CD14-positive monocyte (primary cell): ENCODE data around the gene FOXP1. TPM values are rescaled to one million over a fixed set of nuclear protein-coding genes. Genes with fewer than 3 reads are reported as not detected.
A peak's percentile ranks its signal among the peaks of the same experiment; 100 is the strongest.

Experiments used
- DNase-seq, 3 donors: peaks; one replicate each; pipeline ENCODE4 v3.0.0-alpha.2; 2011 to 2022
- H2AFZ ChIP-seq: 2 replicates; pipeline ENCODE4 v1.6.0; 2012; ENCODE audit warnings: mild to moderate bottlenecking, low read depth, low read length, inconsistent platforms; ENCODE audit not compliant: insufficient read depth, poor library complexity, severe bottlenecking
- H3K27ac ChIP-seq, 2 donors: 1 replicate in 1 of 2; 2 replicates in 1 of 2; pipeline ENCODE4 v1.5.1; 2012 to 2013; ENCODE audit warnings: low read length in 2 of 2, control low read depth in 1 of 2, inconsistent platforms in 1 of 2, low read depth in 1 of 2, mild to moderate bottlenecking in 1 of 2
- H3K27me3 ChIP-seq, 2 donors: one replicate each; pipeline versions ENCODE4 v1.6.0 to v1.6.1; 2011 to 2013; ENCODE audit warnings: low read length in 2 of 2; ENCODE audit not compliant: control insufficient read depth in 2 of 2, insufficient read depth in 2 of 2
- H3K36me3 ChIP-seq, 2 donors: replicated peaks in 1 of 2; 1 replicate in 1 of 2; 2 replicates in 1 of 2; pipeline versions ENCODE4 v1.5.1 to v1.6.1; 2012 to 2013; ENCODE audit warnings: low read length in 2 of 2, control low read depth in 1 of 2, inconsistent platforms in 1 of 2, mild to moderate bottlenecking in 1 of 2; ENCODE audit not compliant: insufficient read depth in 2 of 2, control insufficient read depth in 1 of 2
- H3K4me1 ChIP-seq, 2 donors: 1 replicate in 1 of 2; 2 replicates in 1 of 2; pipeline versions ENCODE4 v1.5.1 to v1.6.1; 2012 to 2013; ENCODE audit warnings: low read length in 2 of 2, control low read depth in 1 of 2, inconsistent platforms in 1 of 2, mild to moderate bottlenecking in 1 of 2, moderate library complexity in 1 of 2; ENCODE audit not compliant: insufficient read depth in 2 of 2, control insufficient read depth in 1 of 2
- H3K4me2 ChIP-seq: replicated peaks from 2 replicates; pipeline ENCODE3; 2012; ENCODE audit warnings: low read length, moderate library complexity, mild to moderate bottlenecking; ENCODE audit not compliant: poor library complexity, severe bottlenecking; ENCODE audit errors: extremely low read depth
- H3K4me3 ChIP-seq, 3 experiments: fragments of 200-600 bp in 1 of 3; sonication (generic) in 1 of 3; replicated peaks in 1 of 3; 1 replicate in 2 of 3; 2 replicates in 1 of 3; pipeline ENCODE4 v1.5.1; 2011 to 2013; ENCODE audit warnings: low read length in 3 of 3, mild to moderate bottlenecking in 3 of 3, control low read depth in 2 of 3, low read depth in 2 of 3, inconsistent platforms in 1 of 3, moderate library complexity in 1 of 3
- H3K79me2 ChIP-seq: 2 replicates; pipeline ENCODE4 v1.6.0; 2012; ENCODE audit warnings: mild to moderate bottlenecking, control low read depth, inconsistent platforms, low read length, moderate library complexity; ENCODE audit not compliant: insufficient read depth
- H3K9ac ChIP-seq: 2 replicates; pipeline ENCODE4 v1.6.0; 2017; ENCODE audit warnings: low read length, mild to moderate bottlenecking; ENCODE audit not compliant: insufficient read depth, poor library complexity, severe bottlenecking
- H3K9me3 ChIP-seq, 2 donors: replicated peaks in 1 of 2; 1 replicate in 1 of 2; 2 replicates in 1 of 2; pipeline versions ENCODE4 v1.5.1 to v1.6.1; 2012 to 2013; ENCODE audit warnings: low read length in 2 of 2, control low read depth in 1 of 2; ENCODE audit not compliant: control insufficient read depth in 1 of 2, insufficient read depth in 1 of 2
- H4K20me1 ChIP-seq: 2 replicates; pipeline ENCODE4 v1.6.0; 2012; ENCODE audit warnings: mild to moderate bottlenecking, low read length, control low read depth, moderate library complexity; ENCODE audit not compliant: insufficient read depth
- H3K27ac Mint-ChIP-seq, 7 donors: one replicate each; pipeline ENCODE4 v1.8.0; 2020; ENCODE audit warnings: mild to moderate bottlenecking in 7 of 7, mixed read lengths in 7 of 7, moderate library complexity in 6 of 7, inconsistent platforms in 2 of 7
- H3K27me3 Mint-ChIP-seq, 3 donors: one replicate each; pipeline ENCODE4 v1.8.0; 2021 to 2022; ENCODE audit warnings: low read depth in 3 of 3, mild to moderate bottlenecking in 3 of 3, mixed read lengths in 3 of 3, moderate library complexity in 3 of 3, inconsistent platforms in 1 of 3
- H3K36me3 Mint-ChIP-seq, 2 donors: one replicate each; pipeline ENCODE4 v1.8.0; 2020; ENCODE audit warnings: mixed read lengths in 2 of 2, inconsistent platforms in 1 of 2, mild to moderate bottlenecking in 1 of 2
- H3K4me1 Mint-ChIP-seq: one replicate; pipeline ENCODE4 v1.8.0; 2020; ENCODE audit warnings: mild to moderate bottlenecking, mixed read lengths
- H3K4me3 Mint-ChIP-seq, 2 donors: one replicate each; pipeline ENCODE4 v1.8.0; 2020; ENCODE audit warnings: mild to moderate bottlenecking in 2 of 2, mixed read lengths in 2 of 2, moderate library complexity in 1 of 2
- H3K9me3 Mint-ChIP-seq, 7 donors: one replicate each; pipeline ENCODE4 v1.8.0; 2020 to 2022; ENCODE audit warnings: mixed read lengths in 7 of 7, mild to moderate bottlenecking in 6 of 7, moderate library complexity in 6 of 7, inconsistent platforms in 2 of 7
- CTCF ChIP-seq: fragments of 200-600 bp; IDR thresholded peaks from one replicate; pipeline ENCODE4 v1.8.0; 2022; ENCODE audit warnings: antibody characterized with exemption, mild to moderate bottlenecking
- WGBS: methylation state at CpG from one replicate; pipeline ENCODE4 v1.1.5; 2013; ENCODE audit warnings: missing lambda C conversion rate; ENCODE audit not compliant: insufficient coverage; 5-methylcytosine and 5-hydroxymethylcytosine counted together
- intact Hi-C, 2 donors: fragments of 100-400 bp; cut with micrococcal nuclease; formaldehyde crosslinking; loops; one replicate each; pipeline versions ENCODE4 v1.15.0 to v1.15.1; 2023
- polyA plus RNA-seq, 3 donors: library from polyadenylated mRNA; depleted of rRNA in 1 of 3; unstranded in 2 of 3; stranded (reverse) in 1 of 3; fragments of 300-500 nt in 2 of 3; fragments of >200 nt in 1 of 3; fragmentation: Illumina TruSeq in 2 of 3; gene quantifications; 1 replicate in 2 of 3; 2 replicates in 1 of 3; pipeline ENCODE4 v1.2.3, GENCODE V29; 2012 to 2021

Gene FOXP1
- polyA plus RNA-seq, 3 donors, result 25.7 to 42.6 (median 27.8) TPM

DNA sequence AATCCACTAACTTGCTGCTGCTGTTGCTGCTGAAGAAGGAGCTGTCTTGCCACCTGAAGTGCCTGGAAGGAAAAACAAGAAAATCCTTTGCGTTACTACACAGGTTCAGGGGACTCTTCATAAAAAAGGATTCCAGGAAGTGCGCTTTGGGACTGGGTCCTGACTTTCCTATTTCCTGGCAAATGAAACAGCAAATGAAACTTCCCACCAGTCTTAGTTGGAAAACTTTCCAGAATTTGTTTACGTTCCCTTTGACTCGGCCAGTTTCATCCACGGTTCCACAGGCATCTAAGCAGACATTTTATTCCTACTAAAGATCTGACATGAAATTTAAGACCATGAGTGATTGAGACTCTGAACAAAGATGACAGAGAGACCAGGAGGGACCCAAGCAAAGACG lies 471.0 kb downstream of the FOXP1 start:
- H3K4me1 Mint-ChIP-seq, result no peaks in the 10 kb centered on the region

DNA sequence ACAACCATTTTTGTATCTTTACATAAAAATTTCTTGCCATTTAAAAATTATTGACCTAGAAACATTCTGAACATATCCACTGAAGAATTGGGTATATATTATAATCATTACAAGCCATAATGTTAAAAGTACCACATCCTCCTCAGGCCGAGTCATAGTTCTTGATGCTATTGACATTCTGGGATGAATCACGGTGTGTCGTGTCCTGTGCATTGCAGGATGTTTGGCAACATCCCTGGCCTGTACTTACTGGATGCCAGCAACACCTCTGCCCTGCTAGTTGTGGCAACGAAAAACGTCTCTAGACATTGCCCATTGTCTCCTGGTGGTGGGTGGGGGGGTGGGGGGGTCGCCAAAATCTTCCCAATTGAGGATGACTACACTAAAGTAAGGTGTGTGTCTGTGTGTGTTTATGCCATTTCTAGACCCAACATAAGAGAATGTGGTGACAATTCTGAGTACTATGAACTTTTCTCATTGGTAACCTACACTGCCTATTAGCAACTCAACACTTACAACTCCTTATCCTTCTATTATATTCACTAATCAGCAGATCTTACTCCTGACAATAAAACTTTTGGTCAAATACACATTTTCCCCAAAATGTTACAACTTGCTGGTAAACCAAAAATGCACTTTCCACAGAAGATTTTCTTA lies 471.6 kb downstream of the FOXP1 start:
- H3K4me1 ChIP-seq, result no peaks in the 10 kb centered on the region

More for the DNA sequence above, 471.0 kb downstream of the FOXP1 start:
- Mint-ChIP-seq H3K36me3 (peaks cover 45 to 56% of the 10 kb centered on the region in 2 donors), H3K9me3 (no peaks in the 10 kb centered on the region), H3K4me3 (no peak overlapping the region), H3K27ac (peak overlapping the region in 2 of 7 donors; percentile 5 to 17), H3K27me3 (no peaks in the 10 kb centered on the region)
- Histone ChIP-seq H3K36me3 (peaks cover 33 to 70% of the 10 kb centered on the region in 2 donors), H3K4me1 (no peaks in the 10 kb centered on the region), H3K4me2 (no peak overlapping the region), H3K4me3 (no peak overlapping the region), H3K9me3 (no peaks in the 10 kb centered on the region), H4K20me1 (peaks cover 25% of the 10 kb centered on the region), H3K27ac (no peak overlapping the region), H3K9ac (no peak overlapping the region), H2AFZ (no peak overlapping the region), H3K27me3 (no peaks in the 10 kb centered on the region), H3K79me2 (no peaks in the 10 kb centered on the region)
- 100% methylated on average over 3 of the region's 6 CpGs for WGBS
- TF ChIP-seq CTCF, result no peak
- DNase-seq, result no peak
- intact Hi-C loops, result no loop called here

More for the DNA sequence above, 471.6 kb downstream of the FOXP1 start:
- H3K27me3 ChIP-seq, result no peaks in the 10 kb centered on the region
- Mint-ChIP-seq H3K27ac (peak overlapping the region in 2 of 7 donors; percentile 11 to 71), H3K4me1 (no peaks in the 10 kb centered on the region), H3K27me3 (no peaks in the 10 kb centered on the region), H3K9me3 (no peaks in the 10 kb centered on the region), H3K4me3 (no peak overlapping the region), H3K36me3 (peaks cover 46 to 55% of the 10 kb centered on the region in 2 donors)
- no peak overlapping the region for H3K4me3 ChIP-seq
- intact Hi-C loops, result no loop called here
- TF ChIP-seq CTCF, result no peak
- peaks cover 33 to 70% of the 10 kb centered on the region in 2 donors for H3K36me3 ChIP-seq
- no peaks in the 10 kb centered on the region for H3K9me3 ChIP-seq
- peak in 1 of 3 donors; percentile 19 for DNase-seq
- H2AFZ ChIP-seq, result no peak overlapping the region
- no peak overlapping the region for H3K9ac ChIP-seq
- H3K79me2 ChIP-seq, result no peaks in the 10 kb centered on the region
- WGBS, result 90% methylated on average over 2 of the region's 6 CpGs
- H3K27ac ChIP-seq, result no peak overlapping the region
- H4K20me1 ChIP-seq, result peaks cover 19% of the 10 kb centered on the region
- no peak overlapping the region for H3K4me2 ChIP-seq
